GM19372 (cell line): ENCODE results near the gene ARL6IP4.
"Not testable (repeated sequence)": the region's sequence is repeated elsewhere in the genome, so short reads cannot be mapped to it uniquely, and the experiment has no call there.

Experiments used
- ATAC-seq: cut with Tn5 transposase; IDR thresholded peaks from one replicate; pipeline ENCODE4 v1.9.1; 2021; ENCODE audit warnings: mild to moderate bottlenecking, low read depth, moderate library complexity; ENCODE audit not compliant: unreplicated experiment

ARL6IP4 gene

DNA sequence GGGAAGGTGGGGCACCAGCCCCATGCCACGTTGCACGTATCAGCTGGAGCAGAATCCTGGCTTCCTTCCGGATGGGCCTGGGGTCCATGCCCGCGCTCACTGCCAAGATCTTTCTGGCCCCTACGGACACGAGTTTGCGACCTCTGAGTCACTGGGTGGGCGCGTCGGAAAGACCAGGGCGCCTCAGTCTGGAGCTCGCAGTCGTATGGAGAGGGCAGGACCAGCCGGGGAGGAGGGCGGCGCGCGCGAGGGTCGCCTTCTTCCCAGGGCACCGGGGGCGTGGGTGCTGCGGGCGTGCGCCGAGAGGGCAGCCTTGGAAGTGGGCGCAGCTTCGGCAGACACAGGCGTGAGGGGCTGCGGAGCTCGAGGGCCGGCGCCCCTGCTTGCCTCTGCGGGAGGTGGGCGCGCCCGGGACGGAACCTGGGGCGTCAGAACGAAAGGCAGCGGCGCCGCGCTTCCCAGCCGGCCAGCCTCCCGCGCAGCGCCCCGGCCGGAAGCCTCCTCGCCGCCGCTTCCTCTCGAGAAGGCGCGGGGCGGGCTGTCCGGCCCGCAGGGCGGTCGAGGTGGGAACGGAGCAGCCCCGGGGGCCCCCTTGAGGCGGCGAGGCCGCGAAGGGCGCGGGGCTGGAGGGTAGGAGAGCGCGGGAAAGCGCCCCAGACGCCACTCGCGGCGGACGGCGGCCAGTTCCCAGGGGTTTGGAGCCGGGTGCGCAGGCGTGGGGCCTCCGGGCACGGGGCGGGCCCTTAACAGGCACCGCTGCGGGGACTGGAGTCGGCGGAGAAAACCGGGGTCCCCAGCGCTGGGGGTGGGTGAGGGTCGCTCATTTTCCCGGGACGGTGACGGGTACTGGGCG, at the start of gene ARL6IP4:
TSS of gene ARL6IP4 (plus strand) at position 499 of the 853 bp plus-strand sequence. CDS start 459 bp downstream, outside the sequence.
- peak; percentile 53 for ATAC-seq

DNA sequence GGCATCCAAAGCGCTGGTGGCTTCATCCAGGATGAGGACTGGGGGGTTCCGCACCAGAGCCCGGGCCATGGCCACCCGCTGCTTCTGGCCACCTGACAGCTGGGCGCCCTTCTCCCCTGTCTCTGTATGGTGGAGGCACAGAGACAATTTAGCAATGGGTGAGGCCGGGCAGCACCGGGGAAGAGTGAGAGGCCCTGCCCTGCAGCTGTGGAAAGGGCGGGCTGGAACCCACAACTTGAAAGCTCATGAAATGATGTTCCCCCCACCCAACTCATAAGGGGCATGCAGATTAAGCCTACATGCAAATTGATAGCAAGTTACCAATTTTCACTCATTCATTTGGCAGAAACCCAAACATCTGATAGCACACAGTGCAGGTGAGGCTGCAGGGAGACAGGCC, 48.3 kb upstream of the ARL6IP4 start:
- no peak for ATAC-seq

DNA sequence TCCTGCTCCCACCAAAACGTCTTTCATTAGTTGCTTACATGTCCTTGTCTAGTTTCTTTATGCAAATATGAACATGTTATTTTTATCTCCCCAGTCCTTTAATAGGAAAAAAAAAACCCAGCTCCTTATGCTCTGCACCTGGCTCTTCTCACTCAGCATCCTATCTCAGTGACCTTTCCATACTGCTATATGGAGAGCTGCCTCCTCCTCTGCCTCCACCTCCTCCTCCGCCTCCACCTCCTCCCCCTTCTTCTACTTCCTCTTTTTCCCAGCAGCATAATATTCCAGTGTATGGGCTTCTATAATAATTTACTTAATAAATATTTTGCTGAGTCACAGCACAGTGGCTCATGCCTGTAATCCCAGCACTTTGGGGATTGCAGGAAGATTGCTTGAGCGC, 45.8 kb upstream of the ARL6IP4 start:
- no peak for ATAC-seq

DNA sequence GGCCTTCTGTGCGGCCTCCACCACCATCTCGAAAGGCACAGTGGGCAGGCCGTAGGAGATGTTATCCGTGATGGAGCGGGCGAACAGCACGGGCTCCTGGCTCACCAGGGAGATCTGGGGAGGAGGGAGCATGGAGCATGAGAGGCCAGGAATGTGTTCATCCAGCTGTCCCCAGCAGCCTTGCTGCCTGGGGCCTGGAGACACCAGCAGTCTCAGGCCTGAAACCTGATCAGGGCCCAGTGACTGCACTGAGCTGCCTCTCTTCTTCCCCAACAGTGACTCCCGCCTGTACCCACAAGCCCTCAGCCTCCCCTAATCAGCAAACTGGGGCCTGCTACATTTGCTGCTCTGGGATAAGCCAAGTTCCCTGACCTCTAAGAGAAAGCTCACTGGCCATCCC, 45.2 kb upstream of the ARL6IP4 start:
- ATAC-seq, result no peak

DNA sequence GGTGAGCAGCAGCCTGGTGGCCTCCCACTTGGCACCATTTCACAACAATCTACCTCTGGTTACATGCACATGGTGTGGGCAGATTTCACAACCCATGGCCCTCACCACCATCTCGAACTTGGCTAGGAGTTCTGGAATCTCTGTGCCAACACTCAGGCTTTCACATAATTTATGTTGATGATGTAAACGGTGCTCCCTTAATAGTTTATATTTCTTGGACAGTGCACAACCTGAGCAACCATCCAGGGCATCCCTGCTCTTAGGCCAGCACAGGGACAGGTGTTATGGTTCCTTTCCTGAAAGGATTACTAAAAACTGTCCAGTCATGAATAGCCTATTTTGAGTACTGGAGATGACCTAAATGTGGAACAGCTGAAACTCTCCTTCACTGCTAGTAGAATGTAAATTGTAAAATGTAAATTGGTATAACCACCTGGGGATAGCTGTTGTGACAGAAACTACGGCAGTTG, 42.8 kb upstream of the ARL6IP4 start:
- no peak for ATAC-seq

DNA sequence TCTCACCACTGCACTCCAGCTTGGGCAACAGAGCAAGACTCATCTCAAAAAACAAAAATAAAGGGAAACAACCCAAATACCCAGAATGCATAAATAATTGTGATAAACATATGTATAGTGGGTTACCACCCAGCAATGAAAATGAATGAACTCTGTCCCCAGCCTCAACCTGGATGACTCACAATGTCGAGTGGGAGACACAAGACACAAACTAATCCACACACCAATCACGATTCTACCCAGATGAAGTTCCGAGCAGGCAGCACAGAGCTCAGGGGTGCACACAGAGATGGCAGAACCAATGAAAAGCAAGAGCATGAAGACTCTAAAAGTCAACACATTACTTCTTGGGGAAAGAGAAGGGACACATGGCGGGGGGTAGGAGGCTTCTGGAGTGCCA, 41.4 kb upstream of the ARL6IP4 start:
- ATAC-seq, result no peak

DNA sequence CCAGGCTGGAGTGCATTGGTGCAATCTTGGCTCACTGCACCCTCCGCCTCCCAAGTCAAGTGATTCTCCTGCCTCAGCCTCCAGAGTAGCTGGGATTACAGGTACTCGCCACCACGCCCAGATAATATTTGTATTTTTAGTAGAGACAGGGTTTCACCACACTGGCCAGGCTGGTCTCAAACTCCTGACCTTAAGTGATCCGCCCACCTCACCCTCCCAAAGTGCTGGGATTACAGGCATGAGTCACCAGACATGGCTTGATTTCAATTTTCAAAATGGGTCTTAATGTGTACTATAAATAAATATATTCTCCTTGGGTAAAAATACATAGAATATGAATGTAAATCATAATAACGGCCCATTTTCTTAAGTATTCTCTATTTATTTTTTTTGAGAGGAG, 39.1 kb upstream of the ARL6IP4 start:
- ATAC-seq, result not testable (repeated sequence)

DNA sequence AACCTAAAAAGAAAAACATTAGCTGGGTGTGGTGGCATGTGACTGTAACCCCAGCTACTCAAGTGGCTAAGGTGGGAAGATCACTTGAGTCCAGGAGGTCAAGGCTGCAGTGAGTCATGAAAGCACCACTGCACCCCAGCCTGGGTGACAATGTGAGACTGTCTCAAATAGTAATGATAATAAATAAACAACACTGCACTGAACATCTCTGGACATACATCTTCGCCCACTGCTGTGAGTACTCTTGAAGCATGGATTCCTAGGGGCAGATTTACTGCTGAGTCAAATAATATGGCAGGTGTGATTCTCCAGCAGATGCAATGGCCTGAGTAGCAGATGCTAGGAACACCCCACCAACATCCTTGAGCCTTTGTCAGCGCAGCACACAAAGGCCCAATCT, 37.8 kb upstream of the ARL6IP4 start:
- ATAC-seq, result no peak

DNA sequence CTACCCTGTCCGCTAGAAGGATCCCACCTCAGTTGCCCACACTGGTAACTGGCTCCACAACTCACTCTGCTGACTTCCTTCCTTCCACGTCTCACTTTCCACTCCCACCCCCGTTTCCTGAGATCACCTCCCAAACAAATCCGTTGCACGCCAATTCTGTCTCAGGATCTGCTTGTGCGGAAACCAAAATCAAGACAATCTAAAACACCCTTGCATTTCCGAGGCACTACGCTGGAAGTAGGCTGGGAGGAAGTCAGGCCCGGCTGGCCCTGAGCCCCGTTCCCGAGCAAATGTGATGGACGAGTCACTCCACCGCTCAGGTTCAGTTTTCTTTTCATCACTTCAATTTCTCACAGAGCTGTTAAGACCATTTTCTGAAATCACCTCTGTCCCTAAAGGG, 37.3 kb upstream of the ARL6IP4 start:
- ATAC-seq, result no peak

DNA sequence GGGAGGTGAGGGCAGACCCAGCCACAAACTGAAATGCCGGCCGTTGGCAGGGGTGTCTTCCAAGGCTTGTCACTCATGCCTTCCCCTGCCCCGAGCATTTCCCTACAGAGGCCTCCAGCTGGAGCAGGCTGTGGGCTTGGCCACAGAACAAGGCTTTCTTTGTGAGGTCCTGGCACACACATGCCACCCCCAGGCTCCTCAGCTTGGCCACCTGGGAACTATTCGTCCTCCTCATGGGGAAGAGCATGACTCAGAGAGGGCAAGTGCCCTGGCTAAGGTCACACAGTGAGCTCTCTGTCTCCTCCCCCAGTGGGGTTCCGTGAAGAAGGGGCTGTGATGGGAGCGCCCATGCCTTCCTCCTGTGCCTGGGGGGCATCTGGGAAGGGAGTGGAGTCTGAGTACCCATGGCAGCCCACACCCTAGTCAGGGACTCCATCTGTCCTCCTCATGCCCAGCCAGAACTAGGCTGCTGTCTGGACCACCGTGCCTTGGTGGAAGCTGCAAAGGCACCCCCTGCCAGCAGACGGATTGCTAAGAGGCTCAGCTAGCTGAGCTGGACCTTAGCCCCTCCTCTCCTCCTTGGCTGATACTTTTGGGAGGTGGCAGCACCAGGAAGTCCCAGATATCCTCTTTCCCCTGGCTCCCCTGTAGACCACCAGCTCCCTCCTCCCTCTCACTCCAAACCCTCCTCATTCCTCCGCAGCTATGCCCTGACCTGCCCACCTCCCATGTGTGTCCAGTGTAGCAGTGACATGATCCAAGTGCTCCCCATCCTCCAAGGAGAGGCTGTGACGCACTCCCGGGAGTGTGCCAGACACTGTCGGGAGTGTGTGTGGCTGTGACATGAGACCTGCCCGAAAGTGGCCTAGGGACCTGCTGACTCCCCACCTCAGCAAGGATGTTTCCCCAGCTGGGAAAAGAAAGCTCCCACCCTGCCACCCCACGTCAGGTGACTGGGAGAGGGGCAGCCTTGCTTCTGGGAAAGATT, 35.6 kb upstream of the ARL6IP4 start:
- ATAC-seq, result no peak

DNA sequence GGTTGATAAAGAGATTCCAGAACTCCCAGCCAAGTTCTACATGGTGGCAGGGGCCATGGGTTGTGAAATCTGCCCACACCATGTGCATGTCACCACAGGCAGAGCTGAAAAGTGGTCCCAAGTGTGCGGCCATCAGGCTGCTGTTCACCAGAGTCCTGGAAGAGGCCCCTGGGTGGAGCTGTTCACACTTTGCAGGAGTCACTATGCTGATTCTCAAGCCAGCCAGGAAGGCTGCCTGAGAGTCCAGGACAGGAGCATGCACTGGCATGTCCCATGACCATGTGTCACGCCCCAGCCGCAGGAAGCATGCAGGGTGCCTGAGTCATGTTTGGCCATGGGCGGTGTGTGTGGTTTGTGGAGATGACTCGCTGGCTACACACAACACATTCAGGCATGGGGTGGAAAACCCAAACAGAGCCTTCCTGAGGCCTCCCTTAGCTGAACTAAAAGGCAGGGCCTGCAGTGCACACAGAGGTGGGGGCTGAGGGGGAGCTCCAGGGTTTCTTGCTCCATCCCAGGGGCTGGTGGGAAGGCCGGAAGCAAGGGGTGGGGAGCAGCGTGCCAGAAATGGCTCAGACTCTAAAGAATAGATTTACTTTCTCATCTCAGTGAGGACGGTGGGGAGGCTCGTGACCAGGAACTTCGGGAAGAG, 33.7 kb upstream of the ARL6IP4 start:
- no peak for ATAC-seq

DNA sequence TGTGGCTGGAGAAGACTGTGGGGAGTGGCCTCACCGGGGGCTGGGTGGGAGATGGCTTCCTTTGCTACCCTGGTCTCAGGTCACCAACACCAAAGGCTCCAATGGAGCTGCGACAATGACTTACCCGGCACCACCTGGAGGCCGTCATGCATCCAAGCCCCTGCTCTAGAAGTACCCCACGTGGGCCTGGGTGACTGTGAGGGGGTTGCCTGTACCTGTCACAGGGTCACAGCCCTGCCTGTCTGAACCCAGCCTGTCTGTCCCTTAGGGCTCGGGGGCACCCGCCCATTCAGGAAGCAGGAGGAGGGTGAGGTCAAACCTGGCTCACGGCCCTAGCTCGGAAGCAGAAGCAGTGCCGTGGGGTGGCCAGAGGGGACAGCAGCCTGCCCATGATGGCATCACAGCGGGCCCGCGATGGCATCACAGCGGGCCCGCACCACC, 33.1 kb upstream of the ARL6IP4 start:
- ATAC-seq, result no peak

DNA sequence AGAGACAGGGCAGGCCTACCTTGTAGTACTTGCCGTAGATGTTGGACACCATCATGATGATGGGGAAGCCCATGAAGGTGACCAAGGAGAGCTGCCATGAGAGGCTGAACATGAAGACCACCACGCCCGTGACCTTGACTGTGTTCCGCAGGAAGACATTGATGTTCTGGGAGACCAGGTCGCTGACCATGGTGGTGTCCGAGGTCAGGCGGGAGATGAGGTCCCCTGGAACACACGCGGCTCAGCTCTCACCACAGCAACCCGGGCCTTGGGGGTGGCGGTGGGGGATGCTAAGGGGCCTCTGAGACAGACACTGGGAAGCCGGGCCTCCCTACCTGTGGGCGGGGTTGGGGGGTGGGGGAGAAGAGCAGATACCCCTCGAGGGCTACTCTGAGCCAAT, 31.9 kb upstream of the ARL6IP4 start:
- no peak for ATAC-seq

DNA sequence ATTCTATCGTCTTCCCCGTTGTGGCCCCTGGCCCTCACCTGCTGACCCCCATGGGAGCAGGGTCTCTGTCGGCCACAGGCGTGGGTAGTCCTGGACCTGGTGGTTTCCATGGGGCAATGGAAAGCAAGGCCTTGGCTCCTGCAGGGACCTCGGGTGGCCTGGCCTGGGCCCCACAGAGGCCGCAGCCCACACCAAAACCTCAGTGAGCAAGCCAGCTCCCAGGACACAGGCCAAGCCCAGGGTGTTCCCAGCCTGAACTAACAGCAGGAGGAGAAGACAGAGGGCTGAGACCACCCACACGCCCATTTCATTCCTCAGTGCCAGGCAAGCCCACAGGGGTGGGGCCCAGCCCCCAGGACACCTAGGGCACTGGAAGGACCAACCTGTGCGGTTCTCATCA, 31.1 kb upstream of the ARL6IP4 start:
- no peak for ATAC-seq

DNA sequence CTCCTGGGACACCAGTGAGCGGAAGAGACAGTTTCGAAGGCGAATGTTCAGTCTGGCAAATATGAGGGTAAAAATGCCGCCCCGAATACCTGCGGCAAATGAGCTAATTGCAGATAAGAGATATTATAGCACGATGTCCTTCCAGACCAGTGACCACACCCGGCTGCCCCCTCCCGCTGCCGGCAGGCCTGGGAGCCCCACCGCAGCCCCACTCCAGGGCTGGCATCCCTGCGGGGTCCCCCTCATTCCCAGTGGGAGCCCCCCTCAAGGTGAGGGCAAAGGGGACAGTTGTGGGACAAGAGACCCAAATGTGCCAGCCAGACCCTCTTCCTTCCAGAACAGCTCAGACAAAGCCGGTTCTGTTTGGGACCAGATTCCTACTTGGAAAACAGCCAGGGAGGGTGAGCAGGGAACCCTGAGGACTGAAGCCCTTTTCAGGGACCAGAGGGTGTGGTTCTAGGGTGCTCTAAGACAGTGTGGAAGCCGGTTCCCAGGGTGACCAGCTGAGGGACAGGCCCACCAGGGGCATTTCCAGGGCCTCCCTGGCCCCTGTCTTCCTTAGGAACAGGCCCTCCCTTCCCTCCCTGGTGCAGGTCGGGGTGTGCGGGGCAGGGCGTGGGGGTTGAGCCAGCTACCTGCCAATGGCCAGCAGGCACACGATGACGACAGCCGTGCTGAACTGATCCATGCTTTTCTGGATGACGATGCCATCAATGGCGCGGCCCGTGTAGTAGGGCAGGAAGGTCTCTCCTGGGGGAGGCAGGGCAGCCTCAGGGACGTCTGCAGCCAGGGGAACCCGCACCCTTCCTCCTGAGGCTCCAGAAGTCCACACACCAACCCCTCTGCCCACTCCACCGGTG, 30.4 kb upstream of the ARL6IP4 start:
- no peak for ATAC-seq

DNA sequence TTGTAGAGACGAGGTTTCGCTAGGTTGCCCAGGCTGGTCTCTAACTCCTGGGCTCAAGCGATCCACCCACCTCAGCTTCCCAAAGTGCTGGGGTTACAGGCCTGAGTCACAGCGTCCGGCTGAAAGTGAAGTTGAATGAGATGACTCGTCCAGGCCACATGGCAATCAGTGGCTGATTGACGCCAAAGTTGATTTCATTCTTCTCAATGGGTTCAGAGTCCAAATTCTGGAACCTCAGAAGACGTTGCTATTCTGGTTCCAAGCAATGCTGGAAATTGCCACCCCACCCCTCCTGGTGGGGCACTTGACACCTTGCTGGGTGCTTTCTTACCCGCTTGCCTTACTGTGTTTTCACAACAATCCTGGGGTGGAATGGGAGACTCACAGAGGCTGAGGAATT, 29.1 kb upstream of the ARL6IP4 start:
- ATAC-seq, result no peak

DNA sequence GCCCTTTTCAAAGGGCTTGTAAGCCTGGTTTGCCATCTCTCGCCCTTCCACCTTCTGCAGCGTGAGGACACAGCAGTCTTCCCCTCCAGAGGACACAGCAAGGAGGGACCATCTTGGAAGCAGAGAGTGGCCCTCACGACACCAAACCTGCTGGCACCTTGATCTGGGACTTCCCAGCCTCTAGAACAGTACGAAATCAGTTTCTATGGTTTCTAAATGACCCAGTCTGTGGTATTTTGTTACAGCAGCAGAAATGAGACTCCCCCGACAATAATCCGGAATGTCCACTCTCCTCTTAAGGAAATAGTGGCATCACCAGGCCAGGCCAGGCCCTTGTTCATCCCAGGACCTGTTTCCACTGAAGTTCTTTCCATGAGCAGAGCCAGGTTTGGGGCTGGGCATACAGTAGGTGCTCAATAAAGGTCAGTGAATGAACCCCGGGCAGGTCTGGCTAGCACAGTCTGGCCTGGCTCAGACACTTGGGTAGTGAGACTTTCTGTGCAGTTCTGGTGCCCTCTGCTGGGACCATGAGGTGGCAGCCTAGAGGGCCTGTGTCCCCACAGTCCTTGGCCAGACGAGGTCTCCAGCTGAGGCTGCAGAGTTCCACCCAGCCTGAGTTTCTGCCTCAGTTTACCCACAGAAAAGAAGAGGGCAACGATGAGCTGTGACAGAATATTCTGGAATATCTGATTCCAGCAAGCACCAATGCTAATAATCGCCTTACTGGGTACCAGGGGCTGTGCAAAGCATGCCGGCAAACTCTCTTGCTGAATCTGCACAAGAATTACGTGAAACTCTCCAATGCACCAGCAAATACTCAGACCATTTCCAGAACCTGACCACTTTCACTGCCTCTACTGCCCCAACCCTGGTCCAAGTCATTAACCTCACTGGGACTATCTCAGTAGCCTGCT, 28.2 kb upstream of the ARL6IP4 start:
- ATAC-seq, result no peak

DNA sequence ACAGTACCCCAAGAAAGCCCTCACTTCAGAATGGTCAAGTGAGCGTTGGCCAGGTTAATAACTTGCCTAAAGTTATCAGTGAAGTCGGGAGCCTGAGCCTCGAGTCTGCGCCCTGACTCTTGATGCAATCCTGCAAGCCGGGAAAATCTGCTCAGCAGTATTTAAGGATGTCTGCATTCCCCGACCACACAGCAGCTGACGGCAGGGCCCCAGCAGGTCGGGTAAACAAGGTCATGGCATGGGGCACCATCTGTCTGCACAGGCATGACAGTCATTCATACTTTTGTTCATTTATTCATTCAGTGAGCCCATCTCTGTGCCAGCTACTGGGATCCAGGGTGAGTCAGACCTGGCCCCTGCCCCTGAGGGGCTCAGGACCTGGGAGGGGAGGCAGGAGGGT, 25.3 kb upstream of the ARL6IP4 start:
- ATAC-seq, result no peak

DNA sequence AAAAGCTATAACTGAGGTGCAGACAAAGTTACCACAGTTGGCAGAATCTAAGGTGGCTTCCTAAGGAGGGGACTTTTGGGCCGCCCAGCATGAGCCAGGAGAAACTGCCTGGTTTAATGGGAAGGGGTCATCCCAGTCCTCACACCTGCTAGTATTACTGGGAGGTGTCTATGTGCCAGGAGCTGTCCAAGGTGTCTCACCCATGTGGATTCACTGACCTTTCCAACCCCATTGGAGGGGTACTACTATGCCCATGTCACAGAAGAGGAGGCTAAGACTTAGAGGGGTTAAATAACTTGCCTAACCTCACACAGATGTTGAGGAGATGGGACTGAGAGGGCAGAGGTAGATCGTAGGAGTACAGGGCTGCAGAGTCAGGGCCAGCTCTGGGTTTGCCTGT, 24.4 kb upstream of the ARL6IP4 start:
- ATAC-seq, result no peak
